Stimulated activated memory B cell treated with anti-CD40 and anti-IgM and Interleukin-4, amounts not matched to agents 10 μg/mL and 1 μg/mL and 100 μg/mL, for 72 hours (primary cell): ENCODE measurements around the gene PTPRN2.
"Not testable (repeated sequence)": the region's sequence is repeated elsewhere in the genome, so short reads cannot be mapped to it uniquely, and the experiment has no call there.

Source experiments
- ATAC-seq: fragments of 150-1000 bp; cut with Tn5 transposase; 2 replicates; pipeline ENCODE4 v1.10.0; 2021
- H3K27ac Mint-ChIP-seq: one replicate; pipeline ENCODE4 v1.8.0; 2022; ENCODE audit warnings: mild to moderate bottlenecking, mixed read lengths
- H3K27me3 Mint-ChIP-seq: one replicate; pipeline ENCODE4 v1.8.0; 2022; ENCODE audit warnings: mixed read lengths
- H3K36me3 Mint-ChIP-seq: one replicate; pipeline ENCODE4 v1.8.0; 2022; ENCODE audit warnings: mixed read lengths
- H3K4me1 Mint-ChIP-seq: one replicate; pipeline ENCODE4 v1.8.0; 2022; ENCODE audit warnings: mixed read lengths
- H3K4me3 Mint-ChIP-seq: one replicate; pipeline ENCODE4 v1.8.0; 2022; ENCODE audit warnings: mild to moderate bottlenecking, moderate library complexity, mixed read lengths
- H3K9me3 Mint-ChIP-seq: one replicate; pipeline ENCODE4 v1.8.0; 2022; ENCODE audit warnings: mixed read lengths

The PTPRN2 gene

GRCh38 chr7:158587162-158588084 is at the start of gene PTPRN2:
Gene PTPRN2, minus strand, starts transcription at chr7:158587823.
- Mint-ChIP-seq H3K27ac (no peak within 1 kb of the TSS), H3K36me3 (no peaks in the 10 kb centered on the region), H3K9me3 (peaks cover 8% of the 10 kb centered on the region), H3K4me1 (peaks cover 9% of the 10 kb centered on the region), H3K27me3 (peaks cover 61% of the 10 kb centered on the region), H3K4me3 (peak within 1 kb of the TSS; percentile 30)
- peak; percentile 49 for ATAC-seq

- Mint-ChIP-seq H3K36me3 (peaks cover 32% of the 10 kb centered on the region), H3K27me3 (no peaks in the 10 kb centered on the region), H3K27ac (peak overlapping the region; percentile 81), H3K9me3 (no peaks in the 10 kb centered on the region), H3K4me1 (peaks cover 10% of the 10 kb centered on the region), H3K4me3 (no peak overlapping the region)
- ATAC-seq = peak; percentile 56
Observed at GRCh38 chr7:158633055-158633956, 45.7 kb upstream of the PTPRN2 start.

GRCh38 chr7:158631574-158632195 is 44.1 kb upstream of the PTPRN2 start:
- H3K4me1 Mint-ChIP-seq = peaks cover 10% of the 10 kb centered on the region

GRCh38 chr7:158626289-158626688 is 38.7 kb upstream of the PTPRN2 start:
- not testable (repeated sequence) for H3K4me1 Mint-ChIP-seq, H3K4me3 Mint-ChIP-seq, H3K27me3 Mint-ChIP-seq, ATAC-seq, H3K27ac Mint-ChIP-seq, H3K9me3 Mint-ChIP-seq
- H3K36me3 Mint-ChIP-seq = peaks cover 42% of the 10 kb centered on the region

More at GRCh38 chr7:158631574-158632195, 44.1 kb upstream of the PTPRN2 start:
- H3K27ac Mint-ChIP-seq = no peak overlapping the region
- no peak overlapping the region for H3K4me3 Mint-ChIP-seq
- peaks cover 33% of the 10 kb centered on the region for H3K36me3 Mint-ChIP-seq
- no peaks in the 10 kb centered on the region for H3K27me3 Mint-ChIP-seq
- no peaks in the 10 kb centered on the region for H3K9me3 Mint-ChIP-seq
- no peak for ATAC-seq

- no peaks in the 10 kb centered on the region for H3K4me1 Mint-ChIP-seq
- no peaks in the 10 kb centered on the region for H3K27me3 Mint-ChIP-seq
- no peaks in the 10 kb centered on the region for H3K9me3 Mint-ChIP-seq
- peaks cover 19% of the 10 kb centered on the region for H3K36me3 Mint-ChIP-seq
- ATAC-seq = no peak
- H3K4me3 Mint-ChIP-seq = no peak overlapping the region
- no peak overlapping the region for H3K27ac Mint-ChIP-seq
Observed at GRCh38 chr7:158623241-158623640, 35.6 kb upstream of the PTPRN2 start.

GRCh38 chr7:158620839-158621441 is 33.3 kb upstream of the PTPRN2 start:
- ATAC-seq = no peak
- H3K36me3 Mint-ChIP-seq = peaks cover 13% of the 10 kb centered on the region
- H3K4me3 Mint-ChIP-seq = no peak overlapping the region
- no peak overlapping the region for H3K27ac Mint-ChIP-seq
- H3K27me3 Mint-ChIP-seq = no peaks in the 10 kb centered on the region
- H3K9me3 Mint-ChIP-seq = no peaks in the 10 kb centered on the region
- H3K4me1 Mint-ChIP-seq = no peaks in the 10 kb centered on the region

- Mint-ChIP-seq H3K9me3 (no peaks in the 10 kb centered on the region), H3K36me3 (peaks cover 13% of the 10 kb centered on the region), H3K27me3 (no peaks in the 10 kb centered on the region), H3K27ac (no peak overlapping the region), H3K4me3 (no peak overlapping the region), H3K4me1 (no peaks in the 10 kb centered on the region)
- no peak for ATAC-seq
Observed at GRCh38 chr7:158620418-158620817, 32.8 kb upstream of the PTPRN2 start.

- no peaks in the 10 kb centered on the region for H3K27me3 Mint-ChIP-seq
- no peaks in the 10 kb centered on the region for H3K9me3 Mint-ChIP-seq
- no peak overlapping the region for H3K27ac Mint-ChIP-seq
Observed at GRCh38 chr7:158618745-158619140, 31.1 kb upstream of the PTPRN2 start.

GRCh38 chr7:158617737-158618128 is 30.1 kb upstream of the PTPRN2 start:
- Mint-ChIP-seq H3K4me3 (no peak overlapping the region), H3K9me3 (no peaks in the 10 kb centered on the region), H3K4me1 (peaks cover 10% of the 10 kb centered on the region), H3K27ac (no peak overlapping the region), H3K36me3 (peaks cover 5% of the 10 kb centered on the region), H3K27me3 (no peaks in the 10 kb centered on the region)
- ATAC-seq = no peak

More at GRCh38 chr7:158618745-158619140, 31.1 kb upstream of the PTPRN2 start:
- no peak for ATAC-seq
- Mint-ChIP-seq H3K4me1 (no peaks in the 10 kb centered on the region), H3K36me3 (peaks cover 13% of the 10 kb centered on the region), H3K4me3 (no peak overlapping the region)

- Mint-ChIP-seq H3K36me3 (peaks cover 5% of the 10 kb centered on the region), H3K4me1 (peaks cover 20% of the 10 kb centered on the region), H3K27ac (no peak overlapping the region), H3K9me3 (no peaks in the 10 kb centered on the region), H3K4me3 (no peak overlapping the region), H3K27me3 (no peaks in the 10 kb centered on the region)
- no peak for ATAC-seq
Observed at GRCh38 chr7:158616050-158616449, 28.4 kb upstream of the PTPRN2 start.

GRCh38 chr7:158614700-158615099 is 27.1 kb upstream of the PTPRN2 start:
- H3K4me1 Mint-ChIP-seq = peaks cover 22% of the 10 kb centered on the region
- H3K27ac Mint-ChIP-seq = no peak overlapping the region
- no peaks in the 10 kb centered on the region for H3K27me3 Mint-ChIP-seq
- H3K36me3 Mint-ChIP-seq = peaks cover 5% of the 10 kb centered on the region
- no peak for ATAC-seq
- H3K9me3 Mint-ChIP-seq = no peaks in the 10 kb centered on the region
- H3K4me3 Mint-ChIP-seq = no peak overlapping the region

GRCh38 chr7:158613481-158613880 is 25.9 kb upstream of the PTPRN2 start:
- peak overlapping the region; percentile 35 for H3K4me3 Mint-ChIP-seq
- ATAC-seq = peak; percentile 81
- H3K9me3 Mint-ChIP-seq = peaks cover 7% of the 10 kb centered on the region
- H3K4me1 Mint-ChIP-seq = peaks cover 29% of the 10 kb centered on the region
- peaks cover 11% of the 10 kb centered on the region for H3K36me3 Mint-ChIP-seq
- H3K27ac Mint-ChIP-seq = no peak overlapping the region
- H3K27me3 Mint-ChIP-seq = no peaks in the 10 kb centered on the region

GRCh38 chr7:158612546-158612945 is 24.9 kb upstream of the PTPRN2 start:
- Mint-ChIP-seq H3K9me3 (peaks cover 7% of the 10 kb centered on the region), H3K36me3 (peaks cover 8% of the 10 kb centered on the region), H3K27ac (no peak overlapping the region), H3K4me3 (no peak overlapping the region), H3K4me1 (peaks cover 29% of the 10 kb centered on the region), H3K27me3 (no peaks in the 10 kb centered on the region)
- no peak for ATAC-seq

- H3K4me1 Mint-ChIP-seq = peaks cover 29% of the 10 kb centered on the region
- H3K9me3 Mint-ChIP-seq = peaks cover 7% of the 10 kb centered on the region
- no peak overlapping the region for H3K27ac Mint-ChIP-seq
- peaks cover 6% of the 10 kb centered on the region for H3K36me3 Mint-ChIP-seq
- no peaks in the 10 kb centered on the region for H3K27me3 Mint-ChIP-seq
- no peak overlapping the region for H3K4me3 Mint-ChIP-seq
- ATAC-seq = no peak
Observed at GRCh38 chr7:158611541-158611940, 23.9 kb upstream of the PTPRN2 start.
